ENCODE measurements around the gene P3H4.

- TF ChIP-seq POLR2AphosphoS5 (IDR thresholded peaks at IDR 0.05), result no peak
- TF ChIP-seq POLR2A (IDR thresholded peaks at IDR 0.05), result no peak
- no peak for TF ChIP-seq CTCF (IDR thresholded peaks at IDR 0.05)
- TF ChIP-seq EP300 (IDR thresholded peaks at IDR 0.05), result no peak
Measured at GRCh38 chr17:41849251-41849990, 37.7 kb upstream of the P3H4 start.
